Liver (tissue), 3 donors: ENCODE measurements around the gene GLYAT.

Experiments
- FOXA2 ChIP-seq: IDR thresholded peaks from 2 replicates; pipeline ENCODE4 v1.6.1; 2016; ENCODE audit warnings: antibody characterized with exemption
- GABPA ChIP-seq, 2 donors: IDR thresholded peaks in 1 of 2; conservative IDR thresholded peaks in 1 of 2; 2 replicates each; pipeline ENCODE4 v1.6.1; 2016; ENCODE audit warnings: antibody characterized with exemption in 2 of 2, mild to moderate bottlenecking in 1 of 2, moderate library complexity in 1 of 2
- HNF4A ChIP-seq, 2 donors: conservative IDR thresholded peaks; 2 replicates each; pipeline ENCODE4 v1.6.1; 2016; ENCODE audit warnings: antibody characterized with exemption in 2 of 2, mild to moderate bottlenecking in 2 of 2
- HNF4G ChIP-seq: IDR thresholded peaks from 2 replicates; pipeline ENCODE4 v1.6.1; 2016; ENCODE audit warnings: antibody characterized with exemption
- JUND ChIP-seq, 2 donors: IDR thresholded peaks; 2 replicates each; pipeline ENCODE4 v1.6.1; 2016; ENCODE audit warnings: antibody characterized with exemption in 2 of 2
- RXRA ChIP-seq, 2 donors: IDR thresholded peaks; 2 replicates each; pipeline ENCODE4 v1.6.1; 2017 to 2018; ENCODE audit warnings: antibody characterized with exemption in 2 of 2, mild to moderate bottlenecking in 1 of 2
- SP1 ChIP-seq: IDR thresholded peaks from 2 replicates; pipeline ENCODE4 v1.6.1; 2018; ENCODE audit warnings: antibody characterized with exemption, mild to moderate bottlenecking
- TAF1 ChIP-seq: conservative IDR thresholded peaks from 2 replicates; pipeline ENCODE4 v1.6.1; 2016; ENCODE audit warnings: antibody characterized with exemption, mild to moderate bottlenecking
- TF ChIP-seq, protein P1 (sequence below): fragments of 150-350 bp; IDR thresholded peaks from 2 replicates; pipeline ENCODE4 v1.5.1; 2017; ENCODE audit warnings: improper control_type of control experiment, low read depth, low read length; ENCODE audit not compliant: missing input control
- TF ChIP-seq, protein P2 (sequence below): IDR thresholded peaks from 2 replicates; pipeline ENCODE4 v1.6.1; 2016; ENCODE audit warnings: antibody characterized with exemption
- donor health status: healthy.
- donor health status: healthy.

DNA sequence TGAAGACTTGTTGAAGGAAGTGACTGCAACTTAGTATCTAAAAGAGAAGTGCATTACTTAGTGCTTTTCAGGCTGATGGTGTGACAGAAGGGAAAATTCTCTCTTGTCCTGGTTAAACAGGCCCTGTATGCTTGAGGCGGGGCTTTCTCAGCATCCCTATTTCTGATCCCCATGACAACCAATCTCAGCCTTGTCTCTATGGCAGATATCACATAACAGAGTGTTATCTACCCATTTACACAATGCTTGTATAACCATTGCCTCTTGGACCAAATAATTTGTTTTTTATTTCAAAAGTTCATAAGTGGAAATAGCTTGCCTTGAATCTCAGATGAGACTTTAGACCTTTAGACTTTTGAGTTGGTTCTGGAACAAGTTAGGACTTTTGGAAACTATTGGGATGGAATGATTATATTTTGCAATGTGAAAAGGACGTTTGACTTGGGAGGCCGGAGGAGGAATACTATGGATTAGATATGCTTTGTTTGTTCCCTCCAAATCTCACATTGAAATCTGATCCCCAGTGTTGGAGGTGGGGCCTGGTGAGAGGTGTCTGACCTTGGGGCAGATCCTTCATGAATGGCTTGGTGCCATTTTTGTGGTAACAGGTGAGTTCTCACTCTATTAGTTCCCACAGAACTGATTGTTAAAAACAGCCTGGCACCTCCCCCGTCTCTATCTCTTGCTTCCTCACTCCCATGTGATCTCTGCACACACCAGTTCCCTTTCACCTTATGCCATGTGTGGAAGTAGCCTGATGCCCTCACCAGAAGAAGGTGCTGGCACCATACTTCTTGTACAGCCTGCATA, 3.1 kb upstream of the GLYAT start:
- TF ChIP-seq, protein P1, sequence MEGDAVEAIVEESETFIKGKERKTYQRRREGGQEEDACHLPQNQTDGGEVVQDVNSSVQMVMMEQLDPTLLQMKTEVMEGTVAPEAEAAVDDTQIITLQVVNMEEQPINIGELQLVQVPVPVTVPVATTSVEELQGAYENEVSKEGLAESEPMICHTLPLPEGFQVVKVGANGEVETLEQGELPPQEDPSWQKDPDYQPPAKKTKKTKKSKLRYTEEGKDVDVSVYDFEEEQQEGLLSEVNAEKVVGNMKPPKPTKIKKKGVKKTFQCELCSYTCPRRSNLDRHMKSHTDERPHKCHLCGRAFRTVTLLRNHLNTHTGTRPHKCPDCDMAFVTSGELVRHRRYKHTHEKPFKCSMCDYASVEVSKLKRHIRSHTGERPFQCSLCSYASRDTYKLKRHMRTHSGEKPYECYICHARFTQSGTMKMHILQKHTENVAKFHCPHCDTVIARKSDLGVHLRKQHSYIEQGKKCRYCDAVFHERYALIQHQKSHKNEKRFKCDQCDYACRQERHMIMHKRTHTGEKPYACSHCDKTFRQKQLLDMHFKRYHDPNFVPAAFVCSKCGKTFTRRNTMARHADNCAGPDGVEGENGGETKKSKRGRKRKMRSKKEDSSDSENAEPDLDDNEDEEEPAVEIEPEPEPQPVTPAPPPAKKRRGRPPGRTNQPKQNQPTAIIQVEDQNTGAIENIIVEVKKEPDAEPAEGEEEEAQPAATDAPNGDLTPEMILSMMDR: no peak
- TF ChIP-seq TAF1: no peak
- TF ChIP-seq JUND (IDR thresholded peaks at IDR 0.05): peak; percentile 34 to 79
- TF ChIP-seq, protein P2, sequence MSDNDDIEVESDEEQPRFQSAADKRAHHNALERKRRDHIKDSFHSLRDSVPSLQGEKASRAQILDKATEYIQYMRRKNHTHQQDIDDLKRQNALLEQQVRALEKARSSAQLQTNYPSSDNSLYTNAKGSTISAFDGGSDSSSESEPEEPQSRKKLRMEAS: peak; percentile 43
- peak; percentile 90 for TF ChIP-seq HNF4G
- peak; percentile 95 to 99 for TF ChIP-seq HNF4A (conservative IDR thresholded peaks at IDR 0.05)
- no peak for TF ChIP-seq GABPA (IDR thresholded peaks at IDR 0.05 in 1 of 2, conservative IDR thresholded peaks at IDR 0.05 in 1 of 2)
- TF ChIP-seq FOXA2: no peak
- peak; percentile 74 to 88 for TF ChIP-seq RXRA (IDR thresholded peaks at IDR 0.05)
- peak; percentile 89 for TF ChIP-seq SP1
